HepG2 (cell line): ENCODE measurements around the gene BRD2. TPM values are rescaled to one million over a fixed set of nuclear protein-coding genes. Genes with fewer than 3 reads are reported as not detected.

ENCODE experiments used
- ADNP ChIP-seq: sonication (generic); formaldehyde crosslinking; IDR thresholded peaks from 2 replicates; pipeline ENCODE4 v1.4.0; 2020; ENCODE audit warnings: missing genetic modification reagents
- BORCS8-MEF2B ChIP-seq: sonication (generic); formaldehyde crosslinking; IDR thresholded peaks from 2 replicates; pipeline ENCODE4 v1.8.0; 2022; ENCODE audit warnings: mild to moderate bottlenecking, missing genetic modification reagents
- CAMTA2 ChIP-seq: sonication (generic); formaldehyde crosslinking; IDR thresholded peaks from 2 replicates; pipeline ENCODE4 v1.4.0; 2020; ENCODE audit warnings: mild to moderate bottlenecking, missing genetic modification reagents, borderline replicate concordance
- FOSL1 ChIP-seq: sonication (generic); formaldehyde crosslinking; IDR thresholded peaks from 2 replicates; pipeline ENCODE4 v1.9.0; 2021; ENCODE audit warnings: missing genetic modification reagents, borderline replicate concordance
- GTF2F1 ChIP-seq: fragments of 150-350 bp; IDR thresholded peaks from 2 replicates; pipeline ENCODE4 v1.6.1; 2014; ENCODE audit warnings: low read length
- IRF2 ChIP-seq: IDR thresholded peaks from 2 replicates; pipeline ENCODE4 v1.6.1; 2018; ENCODE audit warnings: missing genetic modification reagents, missing compliant biosample characterization
- NFRKB ChIP-seq: fragments of 450-650 bp; IDR thresholded peaks from 2 replicates; pipeline ENCODE4 v1.6.1; 2017
- NR2F2 ChIP-seq: IDR thresholded peaks from 2 replicates; pipeline ENCODE4 v1.6.1; 2012; ENCODE audit warnings: low read depth, inconsistent platforms, borderline replicate concordance
- RAD21 ChIP-seq: fragments of 450-650 bp; formaldehyde crosslinking; IDR thresholded peaks from 2 replicates; pipeline ENCODE4 v1.5.0; 2020; ENCODE audit warnings: mild to moderate bottlenecking
- SMAD1 ChIP-seq: sonication (generic); formaldehyde crosslinking; IDR thresholded peaks from 2 replicates; pipeline ENCODE4 v1.4.0; 2020; ENCODE audit warnings: missing genetic modification reagents, low read depth, mild to moderate bottlenecking, borderline replicate concordance
- SMARCE1 ChIP-seq: fragments of 450-650 bp; IDR thresholded peaks from 2 replicates; pipeline ENCODE4 v1.6.1; 2017; ENCODE audit warnings: borderline replicate concordance
- SNAPC2 ChIP-seq: sonication (generic); formaldehyde crosslinking; IDR thresholded peaks from 2 replicates; pipeline ENCODE4 v1.8.1; 2022; ENCODE audit warnings: mild to moderate bottlenecking, missing genetic modification reagents
- SRY ChIP-seq: sonication (generic); formaldehyde crosslinking; IDR thresholded peaks from 2 replicates; pipeline ENCODE4 v1.8.0; 2022; ENCODE audit warnings: mild to moderate bottlenecking, missing genetic modification reagents
- TARDBP ChIP-seq: sonication (generic); formaldehyde crosslinking; IDR thresholded peaks from 2 replicates; pipeline ENCODE4 v1.8.0; 2022; ENCODE audit warnings: mild to moderate bottlenecking, missing genetic modification reagents
- TMF1 ChIP-seq: sonication (generic); formaldehyde crosslinking; IDR thresholded peaks from 2 replicates; pipeline ENCODE4 v1.8.1; 2022; ENCODE audit warnings: low read depth, missing genetic modification reagents
- ZC3H13 ChIP-seq: sonication (generic); formaldehyde crosslinking; IDR thresholded peaks from 2 replicates; pipeline ENCODE4 v1.8.1; 2023; ENCODE audit warnings: mild to moderate bottlenecking, missing genetic modification reagents, moderate library complexity
- ZFY ChIP-seq: sonication (generic); formaldehyde crosslinking; IDR thresholded peaks from 2 replicates; pipeline ENCODE4 v1.4.0; 2020; ENCODE audit warnings: missing genetic modification reagents
- ZNF10 ChIP-seq: sonication (generic); formaldehyde crosslinking; IDR thresholded peaks from 2 replicates; pipeline ENCODE4 v1.4.0; 2020; ENCODE audit warnings: mild to moderate bottlenecking, low read depth, missing genetic modification reagents, borderline replicate concordance
- ZNF12 ChIP-seq: sonication (generic); formaldehyde crosslinking; IDR thresholded peaks from 2 replicates; pipeline ENCODE4 v1.5.0; 2020; ENCODE audit warnings: missing genetic modification reagents
- ZNF296 ChIP-seq: sonication (generic); formaldehyde crosslinking; conservative IDR thresholded peaks from 2 replicates; pipeline ENCODE4 v1.5.0; 2020; ENCODE audit warnings: mild to moderate bottlenecking, missing genetic modification reagents
- ZNF383 ChIP-seq: sonication (generic); formaldehyde crosslinking; IDR thresholded peaks from 2 replicates; pipeline ENCODE4 v1.4.0; 2020; ENCODE audit warnings: missing genetic modification reagents, mild to moderate bottlenecking, borderline replicate concordance
- ZNF614 ChIP-seq: IDR thresholded peaks from 2 replicates; pipeline ENCODE4 v1.6.1; 2018; ENCODE audit warnings: missing biosample characterization, missing genetic modification reagents, inconsistent platforms, borderline replicate concordance
- polyA plus RNA-seq, 8 experiments: library from polyadenylated mRNA; depleted of rRNA in 3 of 8; stranded (reverse) in 7 of 8; unstranded in 1 of 8; fragments of >200 nt; fragmentation: Illumina TruSeq in 4 of 8; extraction: Trizol in 4 of 8; gene quantifications; 2 replicates each; pipeline versions ENCODE4 v1.2.1 to v1.2.3, GENCODE V29; 2011 to 2016; ENCODE audit warnings: low read depth in 4 of 8, missing spikeins in 1 of 8, mixed read lengths in 1 of 8; ENCODE audit not compliant: insufficient read depth in 1 of 8
- total RNA-seq, 5 experiments: library from RNA; depleted of rRNA; stranded (reverse); fragments of >200 nt; fragmentation: Illumina TruSeq; extraction: Trizol; gene quantifications; 2 replicates each; pipeline ENCODE4 v1.2.3, GENCODE V29; 2016; ENCODE audit warnings: low read depth in 1 of 5
- TF ChIP-seq, protein P1 (sequence below): sonication (generic); formaldehyde crosslinking; IDR thresholded peaks from 2 replicates; pipeline ENCODE4 v1.5.1; 2020; ENCODE audit warnings: mild to moderate bottlenecking, missing genetic modification reagents, borderline replicate concordance
- TF ChIP-seq, protein P2 (sequence below): sonication (generic); formaldehyde crosslinking; IDR thresholded peaks from 2 replicates; pipeline ENCODE4 v1.4.0; 2020; ENCODE audit warnings: mild to moderate bottlenecking, missing genetic modification reagents
- TF ChIP-seq, protein P3 (sequence below): sonication (generic); formaldehyde crosslinking; IDR thresholded peaks from 2 replicates; pipeline ENCODE4 v1.4.0; 2020; ENCODE audit warnings: missing genetic modification reagents

BRD2 gene
- total and polyA plus RNA-seq, 2 of the 13 experiments (the other 11 are each of a cell fraction or from before 2014, with no cell fraction given): 143 to 202 TPM

DNA sequence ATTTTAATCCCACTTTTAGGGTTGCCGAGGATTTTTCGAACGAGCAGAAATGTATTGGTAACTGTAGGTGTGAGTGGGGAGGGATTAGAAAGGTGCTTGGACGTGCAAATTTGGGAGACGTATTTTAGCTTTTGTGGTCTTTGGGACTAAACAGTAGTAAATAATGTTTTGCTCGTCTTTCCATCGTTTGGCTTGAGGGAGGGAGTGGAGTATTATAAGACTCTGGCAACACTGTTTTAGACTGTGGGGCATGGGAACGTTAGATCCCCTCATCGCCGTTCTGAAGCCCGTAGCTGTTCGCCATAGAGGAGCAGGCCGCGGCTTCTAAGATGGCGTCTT, 2.8 kb downstream of the BRD2 start (continued):
- TF ChIP-seq, protein P1, sequence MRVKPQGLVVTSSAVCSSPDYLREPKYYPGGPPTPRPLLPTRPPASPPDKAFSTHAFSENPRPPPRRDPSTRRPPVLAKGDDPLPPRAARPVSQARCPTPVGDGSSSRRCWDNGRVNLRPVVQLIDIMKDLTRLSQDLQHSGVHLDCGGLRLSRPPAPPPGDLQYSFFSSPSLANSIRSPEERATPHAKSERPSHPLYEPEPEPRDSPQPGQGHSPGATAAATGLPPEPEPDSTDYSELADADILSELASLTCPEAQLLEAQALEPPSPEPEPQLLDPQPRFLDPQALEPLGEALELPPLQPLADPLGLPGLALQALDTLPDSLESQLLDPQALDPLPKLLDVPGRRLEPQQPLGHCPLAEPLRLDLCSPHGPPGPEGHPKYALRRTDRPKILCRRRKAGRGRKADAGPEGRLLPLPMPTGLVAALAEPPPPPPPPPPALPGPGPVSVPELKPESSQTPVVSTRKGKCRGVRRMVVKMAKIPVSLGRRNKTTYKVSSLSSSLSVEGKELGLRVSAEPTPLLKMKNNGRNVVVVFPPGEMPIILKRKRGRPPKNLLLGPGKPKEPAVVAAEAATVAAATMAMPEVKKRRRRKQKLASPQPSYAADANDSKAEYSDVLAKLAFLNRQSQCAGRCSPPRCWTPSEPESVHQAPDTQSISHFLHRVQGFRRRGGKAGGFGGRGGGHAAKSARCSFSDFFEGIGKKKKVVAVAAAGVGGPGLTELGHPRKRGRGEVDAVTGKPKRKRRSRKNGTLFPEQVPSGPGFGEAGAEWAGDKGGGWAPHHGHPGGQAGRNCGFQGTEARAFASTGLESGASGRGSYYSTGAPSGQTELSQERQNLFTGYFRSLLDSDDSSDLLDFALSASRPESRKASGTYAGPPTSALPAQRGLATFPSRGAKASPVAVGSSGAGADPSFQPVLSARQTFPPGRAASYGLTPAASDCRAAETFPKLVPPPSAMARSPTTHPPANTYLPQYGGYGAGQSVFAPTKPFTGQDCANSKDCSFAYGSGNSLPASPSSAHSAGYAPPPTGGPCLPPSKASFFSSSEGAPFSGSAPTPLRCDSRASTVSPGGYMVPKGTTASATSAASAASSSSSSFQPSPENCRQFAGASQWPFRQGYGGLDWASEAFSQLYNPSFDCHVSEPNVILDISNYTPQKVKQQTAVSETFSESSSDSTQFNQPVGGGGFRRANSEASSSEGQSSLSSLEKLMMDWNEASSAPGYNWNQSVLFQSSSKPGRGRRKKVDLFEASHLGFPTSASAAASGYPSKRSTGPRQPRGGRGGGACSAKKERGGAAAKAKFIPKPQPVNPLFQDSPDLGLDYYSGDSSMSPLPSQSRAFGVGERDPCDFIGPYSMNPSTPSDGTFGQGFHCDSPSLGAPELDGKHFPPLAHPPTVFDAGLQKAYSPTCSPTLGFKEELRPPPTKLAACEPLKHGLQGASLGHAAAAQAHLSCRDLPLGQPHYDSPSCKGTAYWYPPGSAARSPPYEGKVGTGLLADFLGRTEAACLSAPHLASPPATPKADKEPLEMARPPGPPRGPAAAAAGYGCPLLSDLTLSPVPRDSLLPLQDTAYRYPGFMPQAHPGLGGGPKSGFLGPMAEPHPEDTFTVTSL: no peak
- TF ChIP-seq ZFY (peak; percentile 35; the same call in 1 of the 2 replicates), ZNF12 (0 out of 2 replicates have a peak, but pooled peaks have one; percentile 38), ZNF383 (CRISPR knock-in tag) (0 out of 2 replicates have a peak, but pooled peaks have one; percentile 27), BORCS8-MEF2B (CRISPR knock-in tag) (no peak), ZC3H13 (CRISPR knock-in tag) (no peak), ZNF10 (CRISPR knock-in tag) (no peak), TARDBP (CRISPR knock-in tag) (no peak), SMARCE1 (no peak), RAD21 (no peak), SRY (CRISPR knock-in tag) (peak; percentile 70; the same call in 1 of the 2 replicates), NR2F2 (no peak), ZNF614 (CRISPR knock-in tag) (no peak), SNAPC2 (no peak), ZNF296 (CRISPR knock-in tag) (no peak), SMAD1 (CRISPR knock-in tag) (no peak), TMF1 (no peak), GTF2F1 (no peak), FOSL1 (CRISPR knock-in tag) (no peak), ADNP (no peak), IRF2 (peak; percentile 38; the same call in 1 of the 2 replicates), NFRKB (no peak), CAMTA2 (CRISPR knock-in tag) (no peak)
- TF ChIP-seq, protein P2, sequence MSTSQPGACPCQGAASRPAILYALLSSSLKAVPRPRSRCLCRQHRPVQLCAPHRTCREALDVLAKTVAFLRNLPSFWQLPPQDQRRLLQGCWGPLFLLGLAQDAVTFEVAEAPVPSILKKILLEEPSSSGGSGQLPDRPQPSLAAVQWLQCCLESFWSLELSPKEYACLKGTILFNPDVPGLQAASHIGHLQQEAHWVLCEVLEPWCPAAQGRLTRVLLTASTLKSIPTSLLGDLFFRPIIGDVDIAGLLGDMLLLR (CRISPR knock-in tag): no peak
- TF ChIP-seq, protein P3, sequence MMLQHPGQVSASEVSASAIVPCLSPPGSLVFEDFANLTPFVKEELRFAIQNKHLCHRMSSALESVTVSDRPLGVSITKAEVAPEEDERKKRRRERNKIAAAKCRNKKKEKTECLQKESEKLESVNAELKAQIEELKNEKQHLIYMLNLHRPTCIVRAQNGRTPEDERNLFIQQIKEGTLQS (CRISPR knock-in tag): peak; percentile 20; the same call in 1 of the 2 replicates
